Measurements from ENCODE around the gene FGGY.

FGGY gene

GRCh38 chr1:59412718-59413326 is 115.9 kb downstream of the FGGY start:
- no peak for DNase-seq (ENCODE audit: low read depth in 2 of 2, low spot score in 1 of 2)

- no peak for DNase-seq (ENCODE audit: low read depth in 2 of 2, low spot score in 1 of 2)
These were observed 116.4 kb downstream of the FGGY start for GRCh38 chr1:59413327-59413720.

- DNase-seq (ENCODE audit: low read depth in 2 of 2, low spot score in 1 of 2): no peak
These were observed 117.7 kb downstream of the FGGY start for GRCh38 chr1:59414406-59415133.

- DNase-seq (ENCODE audit: low read depth in 2 of 2, low spot score in 1 of 2): no peak
These were observed 118.5 kb downstream of the FGGY start for GRCh38 chr1:59415286-59415850.

GRCh38 chr1:59415881-59416280 is 119.0 kb downstream of the FGGY start:
- no peak for DNase-seq (ENCODE audit: low read depth in 2 of 2, low spot score in 1 of 2)

GRCh38 chr1:59417406-59417805 is 120.5 kb downstream of the FGGY start:
- no peak for DNase-seq (ENCODE audit: low read depth in 2 of 2, low spot score in 1 of 2)

- DNase-seq (ENCODE audit: low read depth in 2 of 2, low spot score in 1 of 2): no peak
These were observed 121.7 kb downstream of the FGGY start for GRCh38 chr1:59418363-59419144.

- DNase-seq (ENCODE audit: low read depth in 2 of 2, low spot score in 1 of 2): no peak
These were observed 122.7 kb downstream of the FGGY start for GRCh38 chr1:59419361-59420140.

GRCh38 chr1:59421232-59421920 is 124.5 kb downstream of the FGGY start:
- DNase-seq (ENCODE audit: low read depth in 2 of 2, low spot score in 1 of 2): no peak

- no peak for DNase-seq (ENCODE audit: low read depth in 2 of 2, low spot score in 1 of 2)
These were observed 126.2 kb downstream of the FGGY start for GRCh38 chr1:59422921-59423575.

- DNase-seq (ENCODE audit: low read depth in 2 of 2, low spot score in 1 of 2): no peak
These were observed 130.3 kb downstream of the FGGY start for GRCh38 chr1:59427155-59427554.

GRCh38 chr1:59427784-59428183 is 130.9 kb downstream of the FGGY start:
- no peak for DNase-seq (ENCODE audit: low read depth in 2 of 2, low spot score in 1 of 2)

- DNase-seq (ENCODE audit: low read depth in 2 of 2, low spot score in 1 of 2): no peak
These were observed 131.9 kb downstream of the FGGY start for GRCh38 chr1:59428828-59429227.

GRCh38 chr1:59429656-59430055 is 132.8 kb downstream of the FGGY start:
- no peak for DNase-seq (ENCODE audit: low read depth in 2 of 2, low spot score in 1 of 2)

GRCh38 chr1:59431566-59432294 is 134.8 kb downstream of the FGGY start:
- DNase-seq (ENCODE audit: low read depth in 2 of 2, low spot score in 1 of 2): no peak

GRCh38 chr1:59432531-59433439 is 135.9 kb downstream of the FGGY start:
- no peak for DNase-seq (ENCODE audit: low read depth in 2 of 2, low spot score in 1 of 2)

GRCh38 chr1:59433440-59433813 is 136.5 kb downstream of the FGGY start:
- DNase-seq (ENCODE audit: low read depth in 2 of 2, low spot score in 1 of 2): no peak

- no peak for DNase-seq (ENCODE audit: low read depth in 2 of 2, low spot score in 1 of 2)
These were observed 137.4 kb downstream of the FGGY start for GRCh38 chr1:59434336-59434735.

Data from stimulated activated CD8-positive, alpha-beta memory T cell treated with anti-CD3 and anti-CD28 coated beads, Interleukin-4, amount 100 ng/mL, for 4 hours (primary cell).